D721Med (cell line): ENCODE results near the gene ELMO2.

Experiments used
- DNase-seq: peaks from one replicate; pipeline ENCODE4 v3.0.0; 2011; ENCODE audit warnings: low spot score; ENCODE audit not compliant: insufficient read length
- FAIRE-seq: peaks from 2 replicates; lab custom pipeline; 2011; peaks lifted over from hg19 to GRCh38; lab: Jason Lieb, UNC
- TF ChIP-seq, protein P1 (sequence below): IDR thresholded peaks from 2 replicates; pipeline ENCODE4 v1.5.1; 2012; ENCODE audit warnings: mild to moderate bottlenecking, control low read depth; ENCODE audit not compliant: insufficient read depth; ENCODE audit errors: missing control alignments

Gene ELMO2

DNA sequence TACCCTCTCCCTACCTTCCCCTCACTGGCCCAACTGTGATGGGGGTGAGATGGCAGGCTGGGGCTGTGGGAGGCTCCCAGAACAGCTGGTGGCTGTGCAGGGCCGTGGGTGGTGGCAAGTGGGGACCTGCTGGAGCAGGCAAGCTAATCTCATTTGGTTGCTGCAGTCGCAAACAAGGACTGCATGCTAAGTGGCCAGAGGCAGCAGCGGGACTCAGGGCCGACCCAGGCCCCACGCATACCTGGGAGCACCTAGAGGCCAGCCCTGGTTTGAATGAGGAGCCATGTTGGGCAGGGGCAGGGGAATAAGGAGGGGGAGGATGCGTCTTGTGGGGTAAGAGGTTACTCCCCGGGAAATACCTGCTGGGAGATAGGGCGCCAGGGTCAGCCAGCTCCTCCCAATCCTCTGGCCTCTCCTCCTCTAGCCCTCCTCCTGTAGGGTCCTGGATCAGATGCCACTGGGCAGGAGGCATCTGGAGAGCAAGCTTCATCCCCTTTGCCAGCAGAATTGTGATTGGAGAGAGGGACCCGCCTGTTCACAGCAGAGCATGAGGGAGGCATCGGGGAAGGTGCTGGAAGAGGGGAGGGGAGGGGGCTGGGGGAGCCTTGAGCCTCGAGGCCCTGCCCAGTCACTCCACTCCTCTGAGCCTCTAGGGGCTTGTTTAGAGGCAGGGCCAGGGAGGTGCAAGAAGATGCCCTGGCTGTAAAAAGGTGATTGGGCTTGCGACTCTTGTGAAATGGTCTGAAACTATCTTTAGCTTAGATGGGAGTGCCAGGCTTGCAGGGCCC is 73.8 kb downstream of the ELMO2 start:
- DNase-seq = no peak
- no peak for FAIRE-seq
- TF ChIP-seq, protein P1, sequence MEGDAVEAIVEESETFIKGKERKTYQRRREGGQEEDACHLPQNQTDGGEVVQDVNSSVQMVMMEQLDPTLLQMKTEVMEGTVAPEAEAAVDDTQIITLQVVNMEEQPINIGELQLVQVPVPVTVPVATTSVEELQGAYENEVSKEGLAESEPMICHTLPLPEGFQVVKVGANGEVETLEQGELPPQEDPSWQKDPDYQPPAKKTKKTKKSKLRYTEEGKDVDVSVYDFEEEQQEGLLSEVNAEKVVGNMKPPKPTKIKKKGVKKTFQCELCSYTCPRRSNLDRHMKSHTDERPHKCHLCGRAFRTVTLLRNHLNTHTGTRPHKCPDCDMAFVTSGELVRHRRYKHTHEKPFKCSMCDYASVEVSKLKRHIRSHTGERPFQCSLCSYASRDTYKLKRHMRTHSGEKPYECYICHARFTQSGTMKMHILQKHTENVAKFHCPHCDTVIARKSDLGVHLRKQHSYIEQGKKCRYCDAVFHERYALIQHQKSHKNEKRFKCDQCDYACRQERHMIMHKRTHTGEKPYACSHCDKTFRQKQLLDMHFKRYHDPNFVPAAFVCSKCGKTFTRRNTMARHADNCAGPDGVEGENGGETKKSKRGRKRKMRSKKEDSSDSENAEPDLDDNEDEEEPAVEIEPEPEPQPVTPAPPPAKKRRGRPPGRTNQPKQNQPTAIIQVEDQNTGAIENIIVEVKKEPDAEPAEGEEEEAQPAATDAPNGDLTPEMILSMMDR = no peak

DNA sequence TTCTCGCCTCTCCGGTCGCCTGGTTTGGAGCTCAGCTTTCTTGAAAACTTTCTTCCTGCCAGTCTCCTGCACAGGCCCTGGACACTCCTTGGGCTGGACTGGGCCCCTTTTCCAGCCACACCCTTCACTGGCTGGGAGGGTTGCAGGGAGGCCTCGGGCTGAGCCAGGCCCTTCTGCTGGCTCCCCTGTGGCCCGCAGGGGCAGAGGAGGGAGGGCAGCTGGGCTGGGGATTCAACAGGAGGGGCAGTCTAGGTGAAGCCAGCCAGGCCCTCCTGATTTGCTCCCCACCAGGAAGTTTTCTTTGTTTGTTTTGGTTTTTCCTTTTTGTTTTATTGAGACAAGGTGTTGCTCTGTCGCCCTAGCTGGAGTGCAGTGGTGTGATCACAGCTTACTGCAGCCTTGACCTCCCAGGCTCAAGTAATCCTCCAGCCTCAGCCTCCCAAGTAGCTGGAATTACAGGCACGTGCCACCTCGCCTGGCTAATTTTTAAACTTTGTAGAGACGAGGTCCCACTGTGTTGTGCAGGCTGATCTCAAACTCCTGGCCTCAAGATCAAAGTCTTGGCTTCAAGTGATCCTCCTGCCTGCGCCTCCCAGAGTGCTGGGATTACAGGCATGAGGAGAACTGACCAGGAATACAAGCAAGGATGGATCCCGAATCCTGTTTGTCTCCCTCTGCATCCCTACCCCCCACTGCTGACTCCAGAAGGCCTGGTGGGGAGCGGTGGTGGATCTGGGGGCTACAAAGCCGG is 74.6 kb downstream of the ELMO2 start:
- TF ChIP-seq, protein P1 = no peak
- DNase-seq (no peak), FAIRE-seq (no peak)

DNA sequence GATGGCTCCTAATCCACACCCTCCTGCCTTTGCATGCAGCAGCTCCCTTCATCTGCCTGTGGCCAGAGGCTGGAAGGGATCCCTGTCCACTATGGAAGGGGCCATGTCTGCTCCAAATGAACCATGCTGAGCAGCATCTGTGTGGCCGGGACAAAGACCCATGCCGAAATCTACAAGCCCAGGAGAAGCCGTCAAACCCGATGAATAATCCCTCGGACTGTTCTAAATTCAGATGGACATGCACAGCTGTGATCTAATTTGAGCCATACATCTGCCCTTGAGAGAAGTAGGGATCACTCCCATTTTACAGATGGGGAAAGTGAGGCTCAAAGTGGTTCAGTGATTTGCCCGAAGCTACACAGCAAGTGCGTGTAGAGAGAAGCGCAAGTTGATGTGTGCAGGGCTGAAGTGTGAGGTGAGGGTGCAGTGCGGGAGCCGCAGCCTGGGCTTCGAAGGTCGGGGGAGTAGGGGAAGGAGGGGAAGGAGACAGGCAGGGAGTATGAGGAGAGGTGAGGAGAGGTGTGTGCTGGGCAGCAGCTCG is 75.5 kb downstream of the ELMO2 start:
- FAIRE-seq = no peak
- DNase-seq = no peak
- TF ChIP-seq, protein P1 = no peak

DNA sequence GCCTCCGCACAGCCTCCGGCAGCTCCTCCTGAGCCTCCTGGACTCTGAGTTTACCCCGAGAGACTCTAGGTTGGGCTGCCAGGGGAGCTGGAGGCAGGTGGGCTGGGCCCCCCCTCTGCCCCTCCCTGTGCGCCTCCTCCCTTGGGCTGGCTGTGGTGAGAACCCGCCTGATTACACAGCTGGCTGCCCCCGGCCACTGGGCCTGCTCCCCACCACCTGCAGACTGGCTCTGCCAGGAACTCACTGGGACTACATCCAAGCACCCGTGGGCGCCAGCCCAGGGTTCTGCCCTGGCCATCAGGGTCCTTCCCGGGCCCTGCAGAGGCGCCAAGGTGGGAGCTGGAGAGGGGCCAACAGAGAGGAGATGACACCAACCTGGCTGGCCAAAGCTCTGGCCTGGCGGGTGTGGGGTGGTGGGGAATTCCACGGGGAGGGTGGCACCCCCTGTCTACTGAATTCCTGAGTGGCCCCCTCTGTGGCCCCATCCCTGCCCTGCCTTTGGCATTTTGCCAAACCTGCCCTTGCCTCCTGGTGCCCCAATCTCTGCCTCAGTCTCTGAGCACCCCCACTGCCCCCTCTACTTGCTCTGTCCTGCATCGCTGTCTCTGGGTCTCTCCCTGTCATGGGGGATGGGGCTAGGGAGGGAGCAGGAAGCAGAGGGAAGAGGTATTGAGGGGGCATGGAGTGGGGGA is 76.2 kb downstream of the ELMO2 start:
- no peak for DNase-seq

DNA sequence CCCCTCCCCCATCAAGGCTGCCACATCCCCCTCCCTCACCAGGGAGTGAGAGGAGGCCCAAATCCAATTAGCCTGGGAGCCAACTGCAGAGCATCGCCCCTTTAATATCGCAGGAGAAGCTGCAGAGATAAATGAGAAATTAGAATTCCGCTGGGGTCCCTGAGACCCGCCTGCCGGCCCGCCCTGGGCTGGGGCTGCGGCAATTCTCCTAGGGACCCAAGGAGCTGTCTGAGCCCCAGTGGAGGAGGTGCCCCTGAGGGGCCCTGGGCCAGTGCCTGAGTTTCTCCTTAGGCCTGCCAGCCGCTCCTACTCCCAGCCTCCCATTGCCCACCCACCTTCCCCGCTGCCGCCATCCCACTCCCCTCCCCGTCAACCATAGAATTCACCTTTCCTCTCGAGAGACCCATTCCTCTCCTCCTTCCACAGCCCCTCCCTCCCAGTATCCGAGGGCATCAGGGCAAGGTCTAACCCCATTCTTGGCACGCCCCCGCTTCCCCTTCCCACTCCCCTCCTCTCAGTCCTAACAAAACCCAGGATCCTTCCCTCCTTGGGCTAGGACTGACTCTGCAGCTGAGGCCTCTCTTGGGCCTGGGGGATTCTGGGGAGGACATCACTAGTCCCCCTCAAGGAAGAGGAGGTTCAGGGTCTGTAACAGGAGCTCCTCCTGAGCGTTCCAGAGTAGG is 78.1 kb downstream of the ELMO2 start:
- DNase-seq (no peak), FAIRE-seq (no peak)
- TF ChIP-seq, protein P1 = no peak

More for the DNA sequence above, 76.2 kb downstream of the ELMO2 start:
- FAIRE-seq = no peak
- TF ChIP-seq, protein P1 = no peak

DNA sequence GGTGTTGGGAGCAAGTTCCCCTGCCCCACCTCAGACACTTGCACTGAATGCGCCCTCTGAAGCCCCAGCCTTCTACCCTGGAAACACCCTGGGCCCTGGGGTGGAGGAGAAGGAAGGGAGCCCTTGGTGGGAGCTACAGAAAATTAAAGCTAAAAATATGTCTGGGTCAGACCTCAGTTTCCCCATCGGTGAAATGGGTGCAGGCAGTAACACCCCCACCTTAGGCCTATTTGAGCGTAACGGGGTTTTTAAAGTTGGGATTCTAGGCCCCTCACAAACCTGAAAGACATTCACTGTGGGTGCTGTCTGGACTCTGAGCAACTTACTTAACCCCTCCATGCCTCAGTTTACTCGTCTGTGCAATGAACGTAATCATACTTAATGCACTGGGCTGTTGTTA is 78.9 kb downstream of the ELMO2 start:
- TF ChIP-seq, protein P1 = no peak
- DNase-seq (no peak), FAIRE-seq (no peak)
